SKM-1 treated with dmso at 0.1 percent for 144 hours (cell line): ENCODE measurements around the gene TOX2.
A peak's percentile ranks its signal among the peaks of the same experiment; 100 is the strongest.

Source experiments
- DNase-seq: peaks from one replicate; lab custom pipeline; 2025; ENCODE audit not compliant: unreplicated experiment; lab: John Stamatoyannopoulos, UW

Gene TOX2

DNA sequence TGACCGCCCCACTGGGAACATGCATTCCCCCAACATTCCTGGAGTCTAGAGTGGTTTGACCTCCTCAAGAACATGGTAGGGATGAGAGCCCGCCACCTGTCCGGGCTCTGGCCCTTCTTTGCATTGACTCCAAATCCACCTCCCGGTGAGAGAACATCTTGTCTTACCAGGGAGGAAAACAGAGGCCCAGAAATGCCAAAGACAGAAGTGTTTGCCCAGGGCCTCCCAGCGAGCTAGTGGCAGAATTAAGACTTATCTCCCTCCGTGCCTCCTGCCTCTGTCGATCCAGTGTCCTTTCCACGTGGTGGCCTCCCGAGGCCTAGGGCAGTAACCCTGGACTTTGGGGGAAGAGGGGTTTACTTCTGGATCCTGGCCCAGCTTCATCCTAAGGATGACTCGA is 137.5 kb downstream of the TOX2 start:
- DNase-seq, result no peak

DNA sequence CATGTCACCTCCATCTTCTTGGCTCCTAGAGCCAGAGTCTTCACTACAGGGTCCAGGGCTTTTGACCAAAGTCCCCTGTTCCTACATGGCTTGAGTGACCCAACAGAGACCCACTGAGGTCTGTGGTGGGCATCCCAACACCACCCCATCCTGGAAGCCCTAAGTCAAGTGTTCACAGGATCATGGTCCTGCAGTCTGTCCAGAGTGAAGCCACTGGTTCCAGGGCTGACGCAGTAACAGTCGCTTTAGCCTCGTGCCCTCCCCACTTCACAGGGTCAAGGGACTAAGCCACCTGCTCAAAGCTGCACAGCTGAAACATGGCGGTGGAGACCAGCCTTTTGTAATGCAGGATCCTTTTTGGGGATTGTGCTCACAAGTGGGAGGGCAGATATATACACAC is 138.4 kb downstream of the TOX2 start:
- no peak for DNase-seq

DNA sequence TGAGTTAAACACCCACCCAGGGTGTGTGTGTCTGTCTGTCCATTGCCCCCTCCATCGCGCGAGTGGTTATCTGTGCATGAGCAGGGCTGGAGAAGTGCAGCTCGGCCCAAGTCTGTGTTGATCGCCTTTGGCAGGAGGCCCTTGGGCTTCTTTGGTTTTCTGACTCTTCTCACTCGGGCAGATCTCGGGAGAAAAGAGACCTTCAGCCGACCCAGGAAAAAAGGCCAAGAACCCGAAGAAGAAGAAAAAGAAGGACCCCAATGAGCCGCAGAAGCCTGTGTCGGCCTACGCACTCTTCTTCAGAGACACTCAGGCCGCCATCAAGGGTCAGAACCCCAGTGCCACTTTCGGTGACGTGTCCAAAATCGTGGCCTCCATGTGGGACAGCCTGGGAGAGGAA is 139.5 kb downstream of the TOX2 start:
- DNase-seq, result no peak

GRCh38 chr20:44054849-44055248 is 140.2 kb downstream of the TOX2 start:
- no peak for DNase-seq

GRCh38 chr20:44056010-44056698 is 141.5 kb downstream of the TOX2 start:
- DNase-seq, result peak; percentile 60

DNA sequence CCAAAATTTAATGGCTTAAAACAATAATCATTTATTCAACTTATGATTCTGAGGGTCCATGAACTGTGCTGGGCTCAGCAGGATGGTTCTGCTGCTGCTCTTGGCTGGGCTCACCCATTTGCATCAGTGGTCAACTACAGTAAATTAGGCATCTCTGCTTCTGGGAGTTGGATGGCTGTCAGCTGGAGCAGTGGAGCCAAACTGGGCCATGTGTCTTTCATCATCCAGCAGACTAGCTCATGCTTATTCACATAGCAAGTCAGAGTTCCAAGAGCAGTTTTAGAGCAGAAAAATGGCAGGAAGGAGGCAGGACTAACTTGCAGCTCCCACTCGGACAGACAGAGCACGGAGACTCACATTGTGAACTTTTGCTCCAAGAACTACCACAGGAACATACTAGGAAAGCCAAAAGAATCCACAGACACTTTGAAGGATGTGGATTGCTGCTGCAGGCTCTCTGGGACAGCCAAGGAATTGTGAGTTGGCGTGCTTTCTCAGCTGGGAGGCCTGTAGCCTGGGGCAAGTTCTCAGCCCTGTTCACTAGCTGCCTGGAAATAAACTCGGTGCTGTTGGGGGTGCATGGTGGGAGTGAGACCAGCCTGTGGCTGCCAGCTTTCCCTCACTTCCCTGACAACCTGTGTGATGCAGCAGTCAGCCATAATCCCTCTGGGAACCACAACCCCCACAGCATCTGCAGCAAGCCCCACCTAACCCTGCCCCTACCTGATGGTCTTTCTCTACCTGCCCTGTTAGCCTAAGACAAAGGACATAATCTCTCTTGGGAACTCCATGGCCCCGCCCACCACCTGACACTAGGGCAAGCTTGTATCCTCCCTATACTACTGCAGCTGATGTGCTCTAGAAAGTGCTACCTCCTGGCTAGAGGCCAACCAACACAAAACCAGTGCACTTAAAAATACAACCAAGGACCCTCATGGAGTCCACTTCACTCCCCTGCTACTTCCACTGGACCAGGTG is 143.3 kb downstream of the TOX2 start:
- no peak for DNase-seq

- DNase-seq, result no peak
Measured at GRCh38 chr20:44064501-44065400, 150.1 kb downstream of the TOX2 start.

DNA sequence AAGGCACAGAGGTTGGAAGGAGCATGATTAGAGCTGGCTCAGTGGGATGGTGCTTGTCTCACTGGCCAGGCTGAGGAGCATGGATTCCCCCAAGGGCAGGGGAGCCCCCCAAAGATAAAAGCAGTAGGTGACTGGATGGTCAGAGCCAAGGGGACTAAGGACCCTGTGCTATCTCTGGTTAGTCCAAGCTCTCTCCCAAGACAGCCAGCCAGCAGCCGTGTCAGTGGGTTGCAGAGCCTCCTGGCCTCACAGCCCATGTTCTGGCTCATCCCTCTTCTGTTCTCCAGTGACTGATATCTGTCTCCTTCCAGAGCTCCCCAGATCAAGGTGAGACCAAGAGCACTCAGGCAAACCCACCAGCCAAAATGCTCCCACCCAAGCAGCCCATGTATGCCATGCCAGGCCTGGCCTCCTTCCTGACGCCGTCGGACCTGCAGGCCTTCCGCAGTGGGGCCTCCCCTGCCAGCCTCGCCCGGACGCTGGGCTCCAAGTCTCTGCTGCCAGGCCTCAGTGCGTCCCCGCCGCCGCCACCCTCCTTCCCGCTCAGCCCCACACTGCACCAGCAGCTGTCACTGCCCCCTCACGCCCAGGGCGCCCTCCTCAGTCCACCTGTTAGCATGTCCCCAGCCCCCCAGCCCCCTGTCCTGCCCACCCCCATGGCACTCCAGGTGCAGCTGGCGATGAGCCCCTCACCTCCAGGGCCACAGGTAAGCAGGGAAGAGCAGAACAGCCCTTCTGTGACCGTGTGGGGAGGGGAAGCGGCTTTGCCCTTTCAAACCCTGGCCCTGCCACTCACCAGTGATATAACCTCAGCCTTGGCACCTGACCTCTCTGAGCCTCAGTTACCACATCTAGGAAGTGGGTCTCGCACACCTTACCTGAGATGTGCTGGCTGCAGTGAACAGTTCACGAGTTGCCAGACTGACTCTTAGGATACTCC is 151.0 kb downstream of the TOX2 start:
- DNase-seq, result no peak

GRCh38 chr20:44066645-44067606 is 152.3 kb downstream of the TOX2 start:
- no peak for DNase-seq

DNA sequence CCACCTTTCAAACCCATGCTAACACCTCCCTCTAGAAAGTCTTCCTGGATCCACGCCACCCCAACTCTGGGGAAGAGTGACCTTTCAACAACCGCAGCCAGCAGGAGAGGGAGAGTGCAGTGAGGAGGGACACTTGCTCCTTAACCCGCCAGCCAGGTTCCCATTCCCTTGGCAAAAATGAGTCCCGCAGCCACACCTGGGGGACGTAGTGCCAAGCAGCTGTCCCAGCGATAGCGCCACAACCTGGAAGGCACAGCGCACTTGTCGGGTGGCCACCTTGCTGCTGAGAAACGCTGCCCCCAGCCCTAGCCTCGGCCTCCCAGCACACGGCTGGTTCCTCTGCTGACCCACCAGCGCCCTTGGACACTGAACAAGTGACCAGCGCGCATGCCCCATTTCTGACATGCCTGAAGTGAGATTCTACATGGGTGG is 153.0 kb downstream of the TOX2 start:
- no peak for DNase-seq

DNA sequence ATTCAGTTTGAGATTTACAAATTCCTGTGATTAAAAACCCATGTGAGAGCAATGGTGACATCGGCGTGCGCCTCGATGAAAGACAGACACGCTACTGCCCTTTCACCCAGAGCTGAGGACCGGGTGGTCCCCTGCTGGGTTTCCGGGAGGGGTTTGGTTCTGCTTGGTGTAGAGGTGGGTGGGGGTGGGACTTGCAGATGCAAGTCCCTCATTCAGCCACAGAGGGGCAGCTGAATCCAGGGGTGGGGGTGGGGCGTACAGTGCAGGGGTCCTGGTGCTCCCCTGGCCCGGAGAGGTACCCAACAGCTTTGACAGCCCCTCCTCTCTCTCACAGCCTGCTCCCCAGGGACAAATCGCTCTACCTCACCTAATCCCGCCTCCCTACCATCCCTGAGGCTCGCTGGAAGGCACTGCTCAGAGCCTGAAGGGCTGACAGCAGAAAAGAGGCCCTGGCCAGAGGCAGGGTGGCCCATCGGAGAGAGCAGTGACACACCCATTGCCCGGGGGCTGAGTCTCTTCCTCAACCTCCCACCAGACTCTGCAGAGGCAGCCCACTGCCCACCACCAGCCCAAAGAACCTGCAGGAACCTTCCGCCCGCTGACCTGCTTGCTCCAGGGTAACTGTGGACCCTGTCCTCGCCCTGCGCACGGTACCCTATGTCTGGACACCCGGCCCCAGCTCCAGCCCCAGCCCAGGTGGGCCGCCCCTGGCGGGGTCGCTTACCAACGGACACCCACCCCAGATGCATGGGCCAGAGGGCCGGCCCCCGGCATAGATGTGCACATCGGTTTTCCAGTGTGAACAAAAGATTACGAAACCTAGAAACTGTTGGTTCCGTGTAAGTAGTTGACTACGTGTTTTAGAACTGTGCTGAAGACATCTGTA is 153.9 kb downstream of the TOX2 start:
- peak; percentile 48 for DNase-seq

DNA sequence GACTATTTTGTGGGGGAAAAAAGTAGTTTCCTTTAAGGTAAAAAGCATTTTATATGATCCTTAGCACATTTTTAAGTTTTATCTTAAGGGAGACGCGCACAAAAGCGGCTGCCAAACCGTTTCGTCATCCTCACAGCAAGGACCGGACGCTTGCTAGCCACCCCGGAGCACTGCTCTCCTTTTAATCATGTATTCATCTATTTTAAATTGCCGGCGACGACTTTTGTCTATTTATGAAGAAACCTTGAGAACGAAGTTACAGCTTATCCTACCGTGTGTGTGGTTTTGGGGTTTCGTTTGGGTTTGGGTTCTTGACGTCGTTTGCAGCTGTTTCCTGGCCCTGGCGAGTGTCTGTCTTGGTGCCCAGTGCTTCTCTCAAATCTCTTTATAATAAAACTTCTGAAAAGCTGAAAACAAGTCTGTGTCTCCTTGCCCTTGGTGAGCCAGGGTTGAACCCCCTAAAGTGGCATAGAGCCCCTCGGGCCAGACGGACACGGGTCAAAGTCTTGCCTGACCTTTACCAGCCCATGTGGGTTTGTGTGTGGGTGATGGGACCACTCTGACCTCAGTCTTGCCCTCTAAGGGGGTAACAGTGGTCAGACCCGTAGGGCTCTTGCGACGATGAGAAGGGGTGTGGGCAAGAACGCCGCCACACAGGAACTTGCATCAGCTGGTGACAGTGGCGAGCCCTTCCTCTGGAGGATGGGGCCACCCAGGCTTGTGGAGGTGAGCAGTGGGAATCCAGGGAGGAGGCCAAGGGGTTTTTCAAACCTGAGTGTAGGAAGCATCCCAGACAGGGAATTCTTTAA is 154.8 kb downstream of the TOX2 start:
- peak; percentile 39 for DNase-seq

- DNase-seq, result no peak
Measured at GRCh38 chr20:44070139-44070900, 155.7 kb downstream of the TOX2 start.

- DNase-seq, result no peak
Measured at GRCh38 chr20:44071057-44071456, 156.4 kb downstream of the TOX2 start.

GRCh38 chr20:44071526-44072111 is 157.0 kb downstream of the TOX2 start:
- DNase-seq, result no peak

- no peak for DNase-seq
Measured at GRCh38 chr20:44072384-44072783, 157.7 kb downstream of the TOX2 start.
